ENCODE results near the gene NOS1AP.

The NOS1AP gene

GRCh38 chr1:162153374-162153773 lies 83.9 kb downstream of the NOS1AP start:
- H3K4me3 ChIP-seq (ENCODE audit: insufficient read length, low read depth) = no peak overlapping the region
- TF ChIP-seq YY1 (IDR thresholded peaks at IDR 0.05; ENCODE audit: insufficient read depth, insufficient read length) = no peak
- no peak for TF ChIP-seq ZNF274 (IDR thresholded peaks at IDR 0.05; ENCODE audit: low read depth, low read length)
- TF ChIP-seq SUZ12 (IDR thresholded peaks at IDR 0.05; ENCODE audit: extremely low read depth, insufficient read depth, insufficient read length) = no peak
- H3K4me1 ChIP-seq (ENCODE audit: insufficient read depth, insufficient read length) = peaks cover 8% of the 10 kb centered on the region
- no peak for DNase-seq (ENCODE audit: low read depth, low spot score)
- peaks cover 5% of the 10 kb centered on the region; the same call in 1 of the 2 replicates for H3K9me3 ChIP-seq (ENCODE audit: insufficient read depth, low read length)
- no peaks in the 10 kb centered on the region for H3K27me3 ChIP-seq (ENCODE audit: insufficient read depth, insufficient read length)
- no peak overlapping the region for H3K9ac ChIP-seq (ENCODE audit: insufficient read length, low read depth)
- no peaks in the 10 kb centered on the region for H3K36me3 ChIP-seq (ENCODE audit: insufficient read depth, insufficient read length, low read length)

DNA sequence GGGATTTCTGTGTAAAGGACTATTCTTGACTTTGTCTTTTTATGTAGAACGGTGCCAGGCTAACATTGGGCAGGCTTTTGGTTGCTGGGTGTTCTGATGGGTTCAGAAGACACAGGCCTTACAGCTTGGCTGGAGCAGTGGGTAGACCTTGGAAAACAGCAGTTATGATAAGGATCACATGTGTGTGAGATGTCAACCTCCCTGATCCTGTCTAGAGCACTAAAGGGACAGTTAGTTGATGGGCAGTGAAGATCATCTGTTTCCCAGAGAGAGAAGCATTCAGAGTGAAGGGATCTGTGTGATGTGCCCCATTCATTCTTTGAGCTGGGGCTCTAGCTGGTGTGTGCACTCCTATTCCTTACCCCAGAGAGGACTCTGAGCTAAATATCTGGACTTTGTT lies 88.0 kb downstream of the NOS1AP start:
- no peaks in the 10 kb centered on the region for H3K9me3 ChIP-seq (ENCODE audit: insufficient read depth, low read length)
- H3K4me3 ChIP-seq (ENCODE audit: insufficient read length, low read depth) = no peak overlapping the region
- H3K36me3 ChIP-seq (ENCODE audit: insufficient read depth, insufficient read length, low read length) = no peaks in the 10 kb centered on the region
- TF ChIP-seq SUZ12 (IDR thresholded peaks at IDR 0.05; ENCODE audit: extremely low read depth, insufficient read depth, insufficient read length) (no peak), YY1 (IDR thresholded peaks at IDR 0.05; ENCODE audit: insufficient read depth, insufficient read length) (no peak), ZNF274 (IDR thresholded peaks at IDR 0.05; ENCODE audit: low read depth, low read length) (no peak)
- H3K4me1 ChIP-seq (ENCODE audit: insufficient read depth, insufficient read length) = no peaks in the 10 kb centered on the region
- no peak for DNase-seq (ENCODE audit: low read depth, low spot score)
- H3K27me3 ChIP-seq (ENCODE audit: insufficient read depth, insufficient read length) = no peaks in the 10 kb centered on the region
- no peak overlapping the region for H3K9ac ChIP-seq (ENCODE audit: insufficient read length, low read depth)

DNA sequence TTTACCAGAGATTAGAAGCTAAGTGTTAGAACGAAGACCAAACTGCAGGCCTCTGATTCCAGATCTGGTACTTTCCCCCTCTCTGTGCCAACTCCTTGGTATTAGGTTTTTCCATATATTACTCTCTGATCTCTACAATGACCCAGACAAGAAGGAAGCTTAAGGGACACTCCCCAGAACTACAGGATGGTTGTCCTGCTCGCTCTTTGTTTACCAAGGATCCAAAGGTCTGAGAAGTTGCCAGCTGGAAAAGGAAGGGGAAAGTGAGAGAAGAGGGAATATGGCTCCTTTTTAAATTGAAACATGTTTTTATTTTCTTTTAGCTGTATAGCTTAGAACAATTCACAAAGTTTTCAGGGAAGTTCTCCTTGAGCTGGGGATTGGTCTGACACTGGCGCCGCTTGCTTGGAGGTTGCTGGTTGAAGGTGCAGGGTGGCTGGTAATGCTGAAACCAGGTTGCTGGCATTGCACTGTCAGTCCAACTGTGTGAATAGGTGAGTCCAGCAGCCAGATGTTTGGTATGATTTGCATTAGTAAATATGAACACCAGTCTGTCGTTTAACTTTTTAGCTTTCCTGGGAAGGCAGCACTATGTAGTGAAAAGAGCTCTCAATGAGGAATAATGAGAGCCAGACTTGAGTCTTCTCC lies 89.3 kb downstream of the NOS1AP start:
- no peaks in the 10 kb centered on the region for H3K4me1 ChIP-seq (ENCODE audit: insufficient read depth, insufficient read length)
- no peak overlapping the region for H3K4me3 ChIP-seq (ENCODE audit: insufficient read length, low read depth)
- no peak for TF ChIP-seq SUZ12 (IDR thresholded peaks at IDR 0.05; ENCODE audit: extremely low read depth, insufficient read depth, insufficient read length)
- TF ChIP-seq YY1 (IDR thresholded peaks at IDR 0.05; ENCODE audit: insufficient read depth, insufficient read length) = no peak
- no peak for TF ChIP-seq ZNF274 (IDR thresholded peaks at IDR 0.05; ENCODE audit: low read depth, low read length)
- no peaks in the 10 kb centered on the region for H3K27me3 ChIP-seq (ENCODE audit: insufficient read depth, insufficient read length)
- no peak overlapping the region for H3K9ac ChIP-seq (ENCODE audit: insufficient read length, low read depth)
- H3K9me3 ChIP-seq (ENCODE audit: insufficient read depth, low read length) = no peaks in the 10 kb centered on the region
- H3K36me3 ChIP-seq (ENCODE audit: insufficient read depth, insufficient read length, low read length) = no peaks in the 10 kb centered on the region
- DNase-seq (ENCODE audit: low read depth, low spot score) = no peak

GRCh38 chr1:162159515-162159914 lies 90.0 kb downstream of the NOS1AP start:
- H3K4me3 ChIP-seq (ENCODE audit: insufficient read length, low read depth) = no peak overlapping the region
- H3K27me3 ChIP-seq (ENCODE audit: insufficient read depth, insufficient read length) = no peaks in the 10 kb centered on the region
- H3K36me3 ChIP-seq (ENCODE audit: insufficient read depth, insufficient read length, low read length) = no peaks in the 10 kb centered on the region
- DNase-seq (ENCODE audit: low read depth, low spot score) = no peak
- no peaks in the 10 kb centered on the region for H3K4me1 ChIP-seq (ENCODE audit: insufficient read depth, insufficient read length)
- no peaks in the 10 kb centered on the region for H3K9me3 ChIP-seq (ENCODE audit: insufficient read depth, low read length)
- no peak overlapping the region for H3K9ac ChIP-seq (ENCODE audit: insufficient read length, low read depth)
- TF ChIP-seq SUZ12 (IDR thresholded peaks at IDR 0.05; ENCODE audit: extremely low read depth, insufficient read depth, insufficient read length) (no peak), YY1 (IDR thresholded peaks at IDR 0.05; ENCODE audit: insufficient read depth, insufficient read length) (no peak), ZNF274 (IDR thresholded peaks at IDR 0.05; ENCODE audit: low read depth, low read length) (no peak)

DNA sequence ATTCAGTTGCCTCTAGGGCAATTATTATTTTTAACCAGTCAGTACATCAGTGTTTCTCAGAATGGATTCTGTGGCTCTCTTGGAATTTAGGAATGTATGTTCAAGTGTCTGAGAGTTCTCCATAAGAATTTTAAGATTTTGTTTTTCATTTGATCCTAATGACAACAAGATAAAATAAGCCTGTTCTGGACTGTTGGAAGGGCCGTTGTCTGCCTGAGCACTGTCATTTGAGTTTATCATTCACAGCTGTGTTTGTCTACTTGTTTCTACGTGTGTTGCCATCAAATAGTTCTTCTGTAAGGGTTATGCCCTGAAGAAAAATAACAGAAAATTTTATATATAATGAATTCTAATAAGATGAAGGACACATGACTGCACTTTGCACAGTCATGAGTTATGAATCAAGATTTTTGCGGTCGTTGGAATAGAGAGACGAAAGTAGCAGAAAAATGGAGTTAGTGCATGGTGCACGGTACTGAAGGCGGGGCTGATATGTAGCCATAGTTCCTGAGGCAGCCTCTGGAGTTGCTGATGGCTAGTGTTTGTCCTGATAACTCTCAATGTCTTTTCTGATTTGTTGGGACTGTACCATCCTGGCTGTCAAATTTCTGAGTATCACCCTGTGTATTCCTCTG lies 92.5 kb downstream of the NOS1AP start:
- Histone ChIP-seq H3K9me3 (ENCODE audit: insufficient read depth, low read length) (no peaks in the 10 kb centered on the region), H3K36me3 (ENCODE audit: insufficient read depth, insufficient read length, low read length) (no peaks in the 10 kb centered on the region), H3K27me3 (ENCODE audit: insufficient read depth, insufficient read length) (no peaks in the 10 kb centered on the region), H3K9ac (ENCODE audit: insufficient read length, low read depth) (no peak overlapping the region), H3K4me3 (ENCODE audit: insufficient read length, low read depth) (no peak overlapping the region), H3K4me1 (ENCODE audit: insufficient read depth, insufficient read length) (peaks cover 8% of the 10 kb centered on the region)
- no peak for TF ChIP-seq SUZ12 (IDR thresholded peaks at IDR 0.05; ENCODE audit: extremely low read depth, insufficient read depth, insufficient read length)
- no peak for DNase-seq (ENCODE audit: low read depth, low spot score)

DNA sequence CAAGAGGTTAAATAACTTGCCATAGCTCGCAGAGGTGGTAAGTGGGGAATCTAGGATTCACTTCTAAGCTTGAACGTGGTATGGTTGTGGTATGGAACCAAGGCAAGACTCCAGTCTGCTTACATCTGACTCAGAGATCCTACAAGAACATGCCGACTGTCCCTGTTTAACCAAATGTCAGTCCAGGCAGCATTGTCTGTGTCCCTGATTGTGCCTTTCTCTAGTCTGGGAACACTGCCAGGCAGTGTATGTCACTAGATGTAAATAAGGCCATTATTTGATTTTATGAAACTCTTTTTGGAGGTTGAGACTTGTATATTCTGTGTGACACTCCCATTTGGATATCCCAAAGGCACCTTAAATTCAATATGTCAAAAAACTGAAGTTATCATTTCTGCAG lies 96.0 kb downstream of the NOS1AP start:
- no peaks in the 10 kb centered on the region for H3K9me3 ChIP-seq (ENCODE audit: insufficient read depth, low read length)

GRCh38 chr1:162166917-162167615 lies 97.6 kb downstream of the NOS1AP start:
- DNase-seq (ENCODE audit: low read depth, low spot score) = no peak
- Histone ChIP-seq H3K9ac (ENCODE audit: insufficient read length, low read depth) (no peak overlapping the region), H3K27me3 (ENCODE audit: insufficient read depth, insufficient read length) (no peaks in the 10 kb centered on the region), H3K4me1 (ENCODE audit: insufficient read depth, insufficient read length) (peaks cover 16% of the 10 kb centered on the region), H3K9me3 (ENCODE audit: insufficient read depth, low read length) (no peaks in the 10 kb centered on the region), H3K4me3 (ENCODE audit: insufficient read length, low read depth) (no peak overlapping the region), H3K36me3 (ENCODE audit: insufficient read depth, insufficient read length, low read length) (no peaks in the 10 kb centered on the region)
- TF ChIP-seq ZNF274 (IDR thresholded peaks at IDR 0.05; ENCODE audit: low read depth, low read length) = no peak

More for the DNA sequence above, 96.0 kb downstream of the NOS1AP start:
- TF ChIP-seq ZNF274 (IDR thresholded peaks at IDR 0.05; ENCODE audit: low read depth, low read length) (no peak), YY1 (IDR thresholded peaks at IDR 0.05; ENCODE audit: insufficient read depth, insufficient read length) (no peak), SUZ12 (IDR thresholded peaks at IDR 0.05; ENCODE audit: extremely low read depth, insufficient read depth, insufficient read length) (no peak)
- DNase-seq (ENCODE audit: low read depth, low spot score) = no peak
- no peaks in the 10 kb centered on the region for H3K36me3 ChIP-seq (ENCODE audit: insufficient read depth, insufficient read length, low read length)
- H3K9ac ChIP-seq (ENCODE audit: insufficient read length, low read depth) = no peak overlapping the region
- H3K27me3 ChIP-seq (ENCODE audit: insufficient read depth, insufficient read length) = no peaks in the 10 kb centered on the region
- H3K4me3 ChIP-seq (ENCODE audit: insufficient read length, low read depth) = no peak overlapping the region
- peaks cover 16% of the 10 kb centered on the region for H3K4me1 ChIP-seq (ENCODE audit: insufficient read depth, insufficient read length)
